NK-92 (cell line): ENCODE measurements around the gene DPP8.
"Not testable (repeated sequence)": the region's sequence is repeated elsewhere in the genome, so short reads cannot be mapped to it uniquely, and the experiment has no call there.

ENCODE experiments used
- DNase-seq: peaks from one replicate; lab custom pipeline; 2025; ENCODE audit not compliant: unreplicated experiment; lab: John Stamatoyannopoulos, UW

Gene DPP8

GRCh38 chr15:65406424-65407000 is 111.0 kb downstream of the DPP8 start:
- no peak for DNase-seq

- no peak for DNase-seq
Observed at GRCh38 chr15:65405791-65406423, 111.6 kb downstream of the DPP8 start.

DNA sequence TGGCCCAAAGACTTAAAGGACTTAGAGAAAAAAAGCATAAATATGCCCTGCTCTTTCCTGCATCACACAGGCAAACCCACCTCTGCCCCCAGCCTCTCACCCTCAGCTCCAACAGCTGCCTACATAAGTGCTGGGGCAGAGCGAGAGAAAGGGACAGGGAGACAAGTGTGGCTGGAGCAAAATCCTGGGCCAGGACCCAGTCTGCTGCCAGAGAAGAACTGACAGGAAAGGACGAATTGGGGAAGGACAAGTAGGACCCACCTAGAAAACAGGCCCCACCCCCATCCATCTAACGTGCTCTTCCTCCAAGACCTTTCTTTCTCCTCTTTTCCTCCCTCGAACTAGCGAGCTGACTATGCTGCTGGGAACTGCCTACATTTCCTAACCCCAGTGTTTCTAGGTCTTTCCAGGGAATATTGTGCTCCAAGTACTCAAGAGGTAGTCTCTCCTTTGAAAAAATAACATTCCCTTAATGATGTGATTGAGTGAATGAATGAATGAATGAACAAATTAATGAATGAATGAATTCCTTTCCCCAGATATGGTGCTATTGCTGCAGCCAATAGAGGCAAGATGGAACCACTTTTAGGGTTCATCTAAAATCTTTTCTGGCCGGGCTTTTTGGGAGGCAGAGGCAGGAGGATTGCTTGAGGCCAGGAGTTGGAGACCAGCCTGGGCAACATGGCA is 113.2 kb downstream of the DPP8 start:
- no peak for DNase-seq

GRCh38 chr15:65402961-65403360 is 114.5 kb downstream of the DPP8 start:
- DNase-seq: no peak

- DNase-seq: no peak
Observed at GRCh38 chr15:65401611-65402240, 115.8 kb downstream of the DPP8 start.

- DNase-seq: no peak
Observed at GRCh38 chr15:65400760-65401610, 116.5 kb downstream of the DPP8 start.

GRCh38 chr15:65399997-65400396 is 117.5 kb downstream of the DPP8 start:
- no peak for DNase-seq

DNA sequence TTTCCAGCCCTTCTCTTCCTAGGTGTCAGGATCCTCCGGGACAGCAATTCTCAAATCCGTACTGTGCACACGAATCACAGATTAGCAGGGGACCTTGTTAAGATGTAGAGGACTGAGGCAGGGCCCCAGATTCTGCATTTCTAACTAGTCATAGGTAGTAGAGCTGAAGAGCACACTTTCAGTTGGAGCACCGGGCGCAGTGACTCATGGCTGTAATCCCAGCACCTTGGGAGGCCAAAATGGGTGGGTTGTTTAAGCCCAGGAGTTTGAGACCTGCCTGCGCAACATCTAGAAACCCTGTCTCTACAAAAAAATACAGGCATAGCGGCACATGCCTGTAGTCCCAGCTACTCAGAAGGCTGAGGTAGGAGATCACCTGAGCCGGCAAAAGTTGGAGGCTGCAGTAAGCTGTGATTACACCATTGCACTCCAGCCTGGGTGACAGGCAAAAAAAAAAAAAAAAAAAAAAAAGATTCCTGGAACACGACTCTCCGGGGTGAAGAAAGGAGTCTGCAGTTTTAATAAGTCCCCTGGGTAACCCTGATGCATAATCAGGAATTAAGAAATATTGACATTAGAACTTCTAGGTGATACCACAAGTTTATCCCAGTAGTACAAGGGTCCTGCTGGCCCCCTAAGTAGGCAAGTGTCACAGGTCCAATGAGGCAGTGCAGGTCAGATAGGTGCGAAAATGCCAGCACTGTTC is 118.3 kb downstream of the DPP8 start:
- no peak for DNase-seq

GRCh38 chr15:65398486-65398885 is 119.0 kb downstream of the DPP8 start:
- not testable (repeated sequence) for DNase-seq

DNA sequence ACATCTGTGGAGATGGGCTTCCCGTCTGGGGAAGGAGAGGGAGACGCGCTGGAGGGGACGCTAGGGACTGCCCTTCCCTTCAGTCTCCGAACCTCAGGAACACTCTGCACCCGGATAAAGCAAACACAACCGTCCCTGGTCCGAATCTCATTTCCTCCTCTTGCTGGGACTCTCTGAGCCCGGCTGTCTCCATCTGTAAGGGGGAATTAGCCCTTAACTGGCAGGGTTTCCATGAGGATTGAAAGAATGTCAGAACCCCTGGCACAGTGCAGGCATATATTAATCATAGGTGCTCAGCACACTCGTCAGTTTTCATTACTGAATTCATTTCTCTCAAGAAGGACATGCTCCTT is 120.5 kb downstream of the DPP8 start:
- DNase-seq: no peak

DNA sequence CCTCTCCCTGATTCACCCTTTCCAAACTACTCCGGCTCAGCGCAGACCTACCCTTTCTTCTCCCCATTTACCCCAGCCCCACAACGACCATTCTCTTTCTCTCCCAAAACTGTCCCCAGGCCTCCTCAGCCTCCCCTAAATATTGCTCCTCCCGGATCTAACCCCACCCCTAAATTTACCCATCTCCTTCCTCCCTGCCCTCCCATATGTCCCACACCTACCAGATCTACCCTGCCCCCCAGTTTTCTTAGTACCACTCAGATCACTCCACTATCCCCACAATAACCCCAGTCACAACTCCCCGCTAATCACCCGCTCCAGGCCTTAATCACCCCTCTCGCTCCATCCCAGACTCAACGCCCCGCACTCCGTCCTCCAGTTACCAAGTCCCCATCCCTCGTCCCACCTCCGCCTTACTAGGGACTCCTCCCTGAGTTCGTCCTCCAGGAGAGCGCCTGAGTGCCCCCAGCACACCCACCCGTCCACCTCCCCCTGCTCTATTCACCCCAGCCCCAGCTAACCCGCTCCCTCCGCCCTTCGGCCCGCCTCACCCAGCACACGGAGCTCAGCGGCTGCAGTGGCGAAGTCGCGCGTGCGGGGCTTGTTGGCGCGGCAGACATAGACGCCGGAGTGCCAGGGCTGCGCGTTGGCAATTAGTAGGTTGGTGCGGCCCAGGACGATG is 121.1 kb downstream of the DPP8 start:
- no peak for DNase-seq

- no peak for DNase-seq
Observed at GRCh38 chr15:65395567-65396202, 121.8 kb downstream of the DPP8 start.

DNA sequence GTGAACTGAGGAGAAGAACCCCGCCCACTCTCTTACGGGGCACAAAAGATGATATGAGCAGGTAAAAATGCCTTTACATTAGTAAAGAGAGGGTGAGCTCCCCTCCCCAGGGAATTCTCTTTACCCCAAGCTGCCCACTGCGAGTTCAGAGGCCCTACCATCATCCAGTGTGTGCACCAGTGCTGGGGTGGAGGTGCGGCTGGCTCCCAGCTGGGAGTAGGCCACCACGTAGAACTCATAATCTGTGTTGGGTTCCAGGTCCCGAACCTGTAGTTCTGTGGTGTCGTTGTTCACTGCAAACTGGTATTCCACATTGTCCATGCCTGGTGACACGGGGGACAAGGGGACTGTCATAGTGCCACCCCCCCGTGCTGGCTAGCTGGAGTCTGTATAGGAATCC is 122.6 kb downstream of the DPP8 start:
- no peak for DNase-seq

DNA sequence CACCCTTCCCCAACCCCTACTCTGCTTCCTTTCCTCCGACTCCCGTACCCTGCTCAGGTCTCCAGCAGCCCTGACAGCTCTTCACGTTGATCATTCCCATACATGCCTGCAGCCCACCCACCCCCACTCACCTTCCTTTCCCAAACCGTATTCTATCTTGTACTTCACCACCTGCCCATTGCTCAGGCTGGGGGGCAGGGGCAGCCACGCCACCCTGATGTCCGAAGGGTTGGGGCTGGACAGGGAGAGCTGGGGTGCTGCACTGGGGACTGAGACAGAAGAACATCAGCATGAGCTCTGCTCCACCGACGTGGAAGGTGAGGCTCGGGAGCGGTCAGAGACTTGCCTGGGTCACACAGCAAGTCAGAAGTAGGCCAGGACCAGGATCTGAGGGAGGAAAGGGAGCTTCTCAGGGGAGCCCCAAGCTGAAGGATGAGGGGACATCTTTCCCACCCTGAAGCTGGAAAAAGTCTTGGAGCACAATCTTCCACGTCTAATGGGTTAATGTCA is 123.2 kb downstream of the DPP8 start:
- no peak for DNase-seq

- DNase-seq: no peak
Observed at GRCh38 chr15:65393557-65393956, 123.9 kb downstream of the DPP8 start.

DNA sequence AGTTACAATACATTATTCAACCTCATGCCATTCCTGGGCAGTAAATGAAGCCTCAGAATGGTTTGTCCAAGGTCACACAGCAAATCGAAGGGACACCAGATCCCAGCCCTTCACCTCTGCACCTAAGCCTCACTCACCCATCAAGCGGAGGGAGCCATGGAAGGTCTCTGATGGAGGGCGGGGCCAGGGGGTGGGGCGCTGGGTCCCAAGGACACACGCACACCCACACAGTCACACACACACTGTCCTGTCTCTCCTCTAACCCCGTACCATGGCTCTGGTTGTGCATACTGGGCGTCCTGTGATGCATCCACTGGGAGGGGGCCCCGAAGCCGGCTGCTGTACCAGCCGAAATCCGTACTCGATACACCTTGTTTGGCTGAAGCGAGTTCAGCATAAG is 124.4 kb downstream of the DPP8 start:
- DNase-seq: no peak
